D721Med (cell line): ENCODE measurements around the gene UGT3A1.
"Not testable (repeated sequence)": the region's sequence is repeated elsewhere in the genome, so short reads cannot be mapped to it uniquely, and the experiment has no call there.

Experiments used
- DNase-seq: peaks from one replicate; pipeline ENCODE4 v3.0.0; 2011; ENCODE audit warnings: low spot score; ENCODE audit not compliant: insufficient read length
- FAIRE-seq: peaks from 2 replicates; lab custom pipeline; 2011; peaks lifted over from hg19 to GRCh38; lab: Jason Lieb, UNC
- TF ChIP-seq, protein P1 (sequence below): IDR thresholded peaks from 2 replicates; pipeline ENCODE4 v1.5.1; 2012; ENCODE audit warnings: mild to moderate bottlenecking, control low read depth; ENCODE audit not compliant: insufficient read depth; ENCODE audit errors: missing control alignments

Gene UGT3A1

GRCh38 chr5:35988529-35988928, 2.7 kb downstream of the UGT3A1 start:
- TF ChIP-seq, protein P1, sequence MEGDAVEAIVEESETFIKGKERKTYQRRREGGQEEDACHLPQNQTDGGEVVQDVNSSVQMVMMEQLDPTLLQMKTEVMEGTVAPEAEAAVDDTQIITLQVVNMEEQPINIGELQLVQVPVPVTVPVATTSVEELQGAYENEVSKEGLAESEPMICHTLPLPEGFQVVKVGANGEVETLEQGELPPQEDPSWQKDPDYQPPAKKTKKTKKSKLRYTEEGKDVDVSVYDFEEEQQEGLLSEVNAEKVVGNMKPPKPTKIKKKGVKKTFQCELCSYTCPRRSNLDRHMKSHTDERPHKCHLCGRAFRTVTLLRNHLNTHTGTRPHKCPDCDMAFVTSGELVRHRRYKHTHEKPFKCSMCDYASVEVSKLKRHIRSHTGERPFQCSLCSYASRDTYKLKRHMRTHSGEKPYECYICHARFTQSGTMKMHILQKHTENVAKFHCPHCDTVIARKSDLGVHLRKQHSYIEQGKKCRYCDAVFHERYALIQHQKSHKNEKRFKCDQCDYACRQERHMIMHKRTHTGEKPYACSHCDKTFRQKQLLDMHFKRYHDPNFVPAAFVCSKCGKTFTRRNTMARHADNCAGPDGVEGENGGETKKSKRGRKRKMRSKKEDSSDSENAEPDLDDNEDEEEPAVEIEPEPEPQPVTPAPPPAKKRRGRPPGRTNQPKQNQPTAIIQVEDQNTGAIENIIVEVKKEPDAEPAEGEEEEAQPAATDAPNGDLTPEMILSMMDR = no peak
- no peak for FAIRE-seq
- no peak for DNase-seq

- FAIRE-seq (no peak), DNase-seq (no peak)
- TF ChIP-seq, protein P1 = no peak
These were observed 3.4 kb downstream of the UGT3A1 start for GRCh38 chr5:35987776-35988175.

- DNase-seq = no peak
- no peak for FAIRE-seq
- TF ChIP-seq, protein P1 = no peak
These were observed 11.5 kb downstream of the UGT3A1 start for GRCh38 chr5:35979715-35980114.

DNA sequence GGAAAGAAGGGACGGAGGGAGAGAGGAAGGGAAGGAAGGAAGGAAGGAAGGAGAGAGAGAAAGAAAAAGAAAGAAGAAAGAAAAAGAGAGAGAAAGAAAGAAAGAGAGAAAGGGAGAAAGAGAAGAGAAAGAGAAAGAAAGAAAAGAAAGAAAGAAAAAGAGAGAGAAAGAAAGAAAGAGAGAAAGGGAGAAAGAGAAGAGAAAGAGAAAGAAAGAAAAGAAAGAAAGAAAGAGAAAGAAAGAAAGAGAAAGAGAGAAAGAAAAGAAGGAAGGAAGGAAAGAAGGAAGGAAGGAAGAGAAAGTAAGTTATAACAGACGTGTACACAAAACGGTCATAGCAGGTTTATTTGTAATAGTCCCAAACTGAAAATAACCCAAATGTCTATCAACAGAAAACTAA, 14.3 kb downstream of the UGT3A1 start:
- not testable (repeated sequence) for DNase-seq, FAIRE-seq

- DNase-seq = no peak
- FAIRE-seq = no peak
These were observed 16.6 kb downstream of the UGT3A1 start for GRCh38 chr5:35974570-35974969.

DNA sequence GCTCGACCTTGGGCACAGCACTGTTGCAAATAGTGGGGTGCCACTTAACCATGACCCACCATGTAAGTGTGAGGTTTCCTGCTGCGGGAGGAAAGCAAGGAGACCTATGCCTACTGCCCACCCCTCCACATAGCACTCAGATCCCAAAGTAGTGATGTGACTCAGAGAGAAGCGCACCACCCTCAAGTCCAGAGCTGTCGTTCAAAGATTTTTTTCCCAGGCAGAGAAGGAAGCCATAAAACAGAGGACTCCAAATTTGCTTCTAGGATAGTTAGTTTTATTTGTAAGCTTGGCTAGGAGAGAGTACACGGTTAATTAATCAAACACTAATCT, 19.3 kb downstream of the UGT3A1 start:
- TF ChIP-seq, protein P1 = no peak
- no peak for FAIRE-seq
- no peak for DNase-seq

More at GRCh38 chr5:35974570-35974969, 16.6 kb downstream of the UGT3A1 start:
- TF ChIP-seq, protein P1 = no peak

- DNase-seq (no peak), FAIRE-seq (no peak)
- TF ChIP-seq, protein P1 = no peak
These were observed 19.9 kb downstream of the UGT3A1 start for GRCh38 chr5:35971186-35971877.
